ENCODE measurements around the gene SEMA3F.

The SEMA3F gene

GRCh38 chr3:50169858-50170257 is 14.7 kb downstream of the SEMA3F start:
- no peak for DNase-seq (ENCODE audit: low read depth in 2 of 2, low spot score in 1 of 2)

DNA sequence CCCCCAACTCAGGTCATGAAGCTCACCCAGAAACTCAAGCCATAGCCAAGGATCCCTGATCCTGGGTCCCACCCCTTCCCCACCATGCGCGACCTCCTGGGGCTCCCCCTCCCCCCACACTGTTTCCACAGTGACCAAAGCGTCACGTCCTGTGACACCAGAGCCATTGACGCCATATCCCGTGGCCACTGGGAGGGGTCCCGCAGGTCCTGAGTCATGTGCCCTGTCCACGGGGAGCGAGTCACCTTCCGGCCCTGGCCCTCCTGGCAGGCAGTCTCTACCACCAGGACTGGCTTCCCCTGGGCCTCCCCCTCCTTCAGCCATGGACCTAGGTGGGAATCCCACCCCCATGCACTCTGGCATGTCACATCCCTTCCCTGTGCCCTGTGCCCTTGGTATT is 15.6 kb downstream of the SEMA3F start:
- no peak for DNase-seq (ENCODE audit: low read depth in 2 of 2, low spot score in 1 of 2)

DNA sequence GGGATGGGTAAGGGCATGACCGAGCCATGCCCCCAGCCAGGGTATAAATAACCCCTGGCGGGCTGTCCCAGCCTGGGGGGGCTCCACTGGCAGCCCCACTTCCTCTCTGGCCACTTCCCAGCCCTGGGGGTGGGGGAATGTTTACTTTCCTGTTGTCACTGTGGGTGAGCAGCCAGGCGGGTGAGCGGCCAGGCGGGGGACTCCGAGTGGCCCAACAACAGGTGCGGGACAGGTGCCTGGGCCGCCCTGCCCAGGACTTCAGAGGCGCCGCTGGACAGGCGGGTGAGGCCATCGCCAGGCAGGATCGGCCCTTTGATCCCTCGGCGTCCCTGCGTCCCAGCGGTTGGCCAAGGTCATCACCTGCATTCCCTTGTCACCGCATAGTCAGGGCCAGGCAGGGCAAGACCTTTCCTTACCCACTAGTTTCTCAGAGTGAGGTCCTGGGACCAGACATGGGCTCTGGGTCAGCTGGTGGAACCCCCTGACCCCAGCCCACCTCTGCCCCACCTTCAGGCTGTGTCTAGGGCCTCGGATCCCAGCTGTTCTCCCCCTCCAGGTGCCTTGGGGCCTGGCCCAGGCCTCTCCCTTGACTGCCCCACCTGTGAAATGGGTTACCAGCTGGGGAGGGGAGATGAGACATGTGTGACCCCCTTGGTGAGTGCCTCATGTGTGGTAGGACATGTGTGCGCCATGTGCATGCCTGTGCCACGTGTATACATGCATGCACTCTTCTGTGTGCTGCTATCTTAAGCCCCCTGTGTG is 16.6 kb downstream of the SEMA3F start:
- no peak for DNase-seq (ENCODE audit: low read depth in 2 of 2, low spot score in 1 of 2)

DNA sequence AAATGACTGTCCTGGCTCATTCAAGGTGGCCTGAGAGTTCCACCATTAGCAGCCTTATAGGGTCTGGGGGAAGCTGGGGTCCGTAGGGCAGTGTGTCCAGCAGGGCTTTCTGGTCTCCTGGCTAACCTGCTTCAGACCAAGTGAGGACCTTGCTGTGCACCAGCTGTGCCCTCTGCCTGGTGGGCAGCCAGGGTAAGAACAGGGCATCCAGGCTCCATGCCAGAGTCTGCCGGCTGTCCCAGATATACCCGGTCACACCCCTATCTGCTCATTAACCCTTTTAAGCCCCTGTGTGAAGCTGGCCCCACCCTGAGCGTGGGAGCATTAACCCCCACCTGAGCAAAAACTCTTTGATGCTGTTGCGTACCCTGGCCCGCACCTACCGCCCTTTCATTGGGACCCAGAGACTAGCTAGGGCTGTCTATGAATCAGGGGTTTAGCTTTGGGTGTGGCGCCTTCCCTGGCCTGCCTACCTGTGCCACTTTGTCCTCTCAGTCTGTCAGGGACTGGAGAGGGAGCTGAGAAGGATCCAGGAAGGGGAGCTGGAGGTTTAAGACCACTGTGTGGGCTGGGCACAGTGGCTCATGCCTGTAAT is 17.6 kb downstream of the SEMA3F start:
- DNase-seq (ENCODE audit: low read depth in 2 of 2, low spot score in 1 of 2), result no peak

GRCh38 chr3:50173685-50174516 is 18.8 kb downstream of the SEMA3F start:
- no peak for DNase-seq (ENCODE audit: low read depth in 2 of 2, low spot score in 1 of 2)

- no peak for DNase-seq (ENCODE audit: low read depth in 2 of 2, low spot score in 1 of 2)
These were observed 19.4 kb downstream of the SEMA3F start for GRCh38 chr3:50174517-50174895.

GRCh38 chr3:50174947-50175524 is 19.9 kb downstream of the SEMA3F start:
- DNase-seq (ENCODE audit: low read depth in 2 of 2, low spot score in 1 of 2), result no peak

DNA sequence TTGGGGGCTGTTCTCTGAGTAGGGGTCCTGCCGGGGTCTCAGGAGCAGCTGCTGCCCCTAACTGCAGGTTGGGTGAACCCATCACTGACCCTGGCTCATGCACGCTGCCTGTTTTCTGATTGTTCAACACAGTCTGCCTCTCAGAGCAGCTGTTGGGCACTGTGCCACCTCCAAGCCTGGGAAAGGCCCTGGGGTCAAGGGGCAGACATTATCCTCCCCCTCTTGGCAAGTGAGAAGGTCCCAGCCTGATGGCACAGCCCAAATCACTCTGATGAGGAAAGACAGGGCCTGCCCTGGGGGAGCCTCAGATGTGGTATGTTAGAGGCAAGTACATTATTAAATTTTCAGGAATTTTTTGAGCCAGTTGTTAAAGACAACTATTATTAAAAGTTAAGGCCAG is 22.2 kb downstream of the SEMA3F start:
- DNase-seq (ENCODE audit: low read depth in 2 of 2, low spot score in 1 of 2), result no peak

GRCh38 chr3:50179710-50180109 is 24.6 kb downstream of the SEMA3F start:
- no peak for DNase-seq (ENCODE audit: low read depth in 2 of 2, low spot score in 1 of 2)

DNA sequence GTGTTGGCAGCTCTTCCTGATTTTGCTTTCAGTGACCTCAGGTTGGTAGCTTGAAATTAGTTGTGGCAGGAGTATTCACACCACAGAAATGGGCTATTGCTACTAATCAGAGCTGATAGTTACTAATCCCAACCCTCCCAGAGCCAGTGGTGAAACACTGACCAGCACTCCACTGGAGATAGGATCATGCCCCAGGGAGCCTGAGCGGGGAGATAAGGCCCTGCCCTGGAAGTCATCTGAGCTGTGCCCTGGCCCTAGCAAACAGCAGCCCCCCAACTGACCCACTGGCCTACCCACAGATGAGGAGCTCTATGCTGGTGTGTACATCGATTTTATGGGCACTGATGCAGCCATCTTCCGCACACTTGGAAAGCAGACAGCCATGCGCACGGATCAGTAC is 26.9 kb downstream of the SEMA3F start:
- no peak for DNase-seq (ENCODE audit: low read depth in 2 of 2, low spot score in 1 of 2)

DNA sequence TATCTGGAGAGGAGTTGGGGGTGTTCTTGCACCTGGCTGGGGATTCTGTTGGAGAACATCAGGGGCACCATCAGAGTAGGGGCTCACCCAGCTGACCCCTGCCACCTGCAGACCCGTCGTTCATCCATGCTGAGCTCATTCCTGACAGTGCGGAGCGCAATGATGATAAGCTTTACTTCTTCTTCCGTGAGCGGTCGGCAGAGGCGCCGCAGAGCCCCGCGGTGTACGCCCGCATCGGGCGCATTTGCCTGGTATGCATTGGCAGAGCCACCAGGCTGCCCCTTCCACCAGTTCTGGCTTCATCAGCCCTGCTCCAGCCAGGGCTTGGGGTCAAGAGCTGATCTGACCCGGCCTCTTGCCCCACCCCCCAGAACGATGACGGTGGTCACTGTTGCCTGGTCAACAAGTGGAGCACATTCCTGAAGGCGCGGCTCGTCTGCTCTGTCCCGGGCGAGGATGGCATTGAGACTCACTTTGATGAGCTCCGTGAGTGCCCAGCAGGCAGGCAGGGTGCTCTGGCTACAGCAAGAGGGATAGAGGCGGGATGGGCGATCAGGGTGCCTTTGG is 27.5 kb downstream of the SEMA3F start:
- DNase-seq (ENCODE audit: low read depth in 2 of 2, low spot score in 1 of 2), result no peak

GRCh38 chr3:50183755-50184154 is 28.6 kb downstream of the SEMA3F start:
- DNase-seq (ENCODE audit: low read depth in 2 of 2, low spot score in 1 of 2), result no peak

DNA sequence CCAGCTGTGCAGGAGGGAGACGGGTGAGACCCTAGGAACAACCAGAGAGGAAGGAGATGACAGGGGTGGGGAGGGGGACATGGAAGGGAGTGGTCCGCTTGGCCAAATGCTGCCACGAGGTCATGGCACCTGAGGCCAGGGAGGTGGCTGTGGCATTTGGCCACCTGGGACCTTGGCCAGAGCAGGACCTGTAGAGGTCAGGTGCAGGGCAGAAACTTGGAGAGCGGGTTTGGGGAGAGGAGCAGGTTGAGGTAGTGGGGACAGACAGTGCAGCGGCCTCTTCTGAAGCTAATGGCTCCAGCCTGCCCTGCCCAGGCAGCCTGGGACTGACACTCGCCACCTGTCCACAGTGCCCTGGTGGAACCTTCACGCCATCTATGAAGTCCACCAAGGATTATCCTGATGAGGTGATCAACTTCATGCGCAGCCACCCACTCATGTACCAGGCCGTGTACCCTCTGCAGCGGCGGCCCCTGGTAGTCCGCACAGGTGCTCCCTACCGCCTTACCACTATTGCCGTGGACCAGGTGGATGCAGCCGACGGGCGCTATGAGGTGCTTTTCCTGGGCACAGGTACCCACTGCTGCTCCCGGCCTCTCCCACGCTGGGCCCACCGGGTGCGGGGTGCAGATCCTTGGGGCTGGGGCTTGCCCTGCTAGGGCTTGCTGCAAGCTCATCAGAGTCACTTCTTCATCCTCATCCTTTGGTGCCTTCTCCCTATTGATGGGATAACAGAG is 29.3 kb downstream of the SEMA3F start:
- DNase-seq (ENCODE audit: low read depth in 2 of 2, low spot score in 1 of 2), result no peak

GRCh38 chr3:50185230-50185629 is 30.1 kb downstream of the SEMA3F start:
- no peak for DNase-seq (ENCODE audit: low read depth in 2 of 2, low spot score in 1 of 2)

DNA sequence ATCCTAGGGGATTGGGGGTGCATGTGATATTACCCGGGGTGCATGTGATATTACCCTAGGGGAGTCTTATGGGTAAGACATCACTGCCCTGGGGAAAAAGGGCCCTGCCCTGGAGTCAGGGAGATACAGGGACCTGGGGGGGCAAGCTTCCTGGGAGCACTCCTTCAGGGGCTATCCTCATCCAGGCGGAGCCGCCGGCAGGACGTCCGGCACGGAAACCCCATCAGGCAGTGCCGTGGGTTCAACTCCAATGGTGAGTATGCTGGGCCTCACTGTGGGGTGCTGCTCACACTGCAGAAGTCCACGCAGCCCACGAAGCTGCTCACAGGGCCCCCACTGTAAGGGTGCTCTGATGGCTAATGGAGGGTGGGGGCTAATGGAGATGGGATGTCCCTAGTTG is 31.0 kb downstream of the SEMA3F start:
- no peak for DNase-seq (ENCODE audit: low read depth in 2 of 2, low spot score in 1 of 2)

DNA sequence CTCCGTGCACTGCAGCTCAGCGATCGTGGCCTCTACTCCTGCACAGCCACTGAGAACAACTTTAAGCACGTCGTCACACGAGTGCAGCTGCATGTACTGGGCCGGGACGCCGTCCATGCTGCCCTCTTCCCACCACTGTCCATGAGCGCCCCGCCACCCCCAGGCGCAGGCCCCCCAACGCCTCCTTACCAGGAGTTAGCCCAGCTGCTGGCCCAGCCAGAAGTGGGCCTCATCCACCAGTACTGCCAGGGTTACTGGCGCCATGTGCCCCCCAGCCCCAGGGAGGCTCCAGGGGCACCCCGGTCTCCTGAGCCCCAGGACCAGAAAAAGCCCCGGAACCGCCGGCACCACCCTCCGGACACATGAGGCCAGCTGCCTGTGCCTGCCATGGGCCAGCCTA is 32.6 kb downstream of the SEMA3F start:
- DNase-seq (ENCODE audit: low read depth in 2 of 2, low spot score in 1 of 2), result no peak

DNA sequence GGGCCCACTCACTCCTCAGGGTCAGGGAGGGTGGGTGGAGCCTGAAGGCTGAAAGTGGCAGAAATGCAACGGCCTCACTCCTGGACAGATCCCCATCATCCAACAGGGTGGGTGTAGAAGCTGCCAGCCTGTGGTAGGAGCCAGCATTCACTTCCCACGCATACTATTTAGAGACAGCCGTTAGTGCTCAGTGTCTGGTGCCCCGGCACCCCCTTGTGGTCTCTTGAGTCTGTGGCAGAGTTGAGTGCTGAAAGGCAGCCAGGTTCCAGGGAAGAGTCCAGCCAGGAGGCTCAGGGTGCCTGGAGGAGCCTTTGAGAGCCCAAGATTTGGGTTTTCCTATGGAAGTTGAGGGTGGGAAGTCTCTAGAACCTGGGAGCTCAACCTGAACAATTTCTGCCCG is 34.1 kb downstream of the SEMA3F start:
- DNase-seq (ENCODE audit: low read depth in 2 of 2, low spot score in 1 of 2), result no peak

GRCh38 chr3:50189989-50190388 is 34.9 kb downstream of the SEMA3F start:
- DNase-seq (ENCODE audit: low read depth in 2 of 2, low spot score in 1 of 2), result no peak

DNA sequence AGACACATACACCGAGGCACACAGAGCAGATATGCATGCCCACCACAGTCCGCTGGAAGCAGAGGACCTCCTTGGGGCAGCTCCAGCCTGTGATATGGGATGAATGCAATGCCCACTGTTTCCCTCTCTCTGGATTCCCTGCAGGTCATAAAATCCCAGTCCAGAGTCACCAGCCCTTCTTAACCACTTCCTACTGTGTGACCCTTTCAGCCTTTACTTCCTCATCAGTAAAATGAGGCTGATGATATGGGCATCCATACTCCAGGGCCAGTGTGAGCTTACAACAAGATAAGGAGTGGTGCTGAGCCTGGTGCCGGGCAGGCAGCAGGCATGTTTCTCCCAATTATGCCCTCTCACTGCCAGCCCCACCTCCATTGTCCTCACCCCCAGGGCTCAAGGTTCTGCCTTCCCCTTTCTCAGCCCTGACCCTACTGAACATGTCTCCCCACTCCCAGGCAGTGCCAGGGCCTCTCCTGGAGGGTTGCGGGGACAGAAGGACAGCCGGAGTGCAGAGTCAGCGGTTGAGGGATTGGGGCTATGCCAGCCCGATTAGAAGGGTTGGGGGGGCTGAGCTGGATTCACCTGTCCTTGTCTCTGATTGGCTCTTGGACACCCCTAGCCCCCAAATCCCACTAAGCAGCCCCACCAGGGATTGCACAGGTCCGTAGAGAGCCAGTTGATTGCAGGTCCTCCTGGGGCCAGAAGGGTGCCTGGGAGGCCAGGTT is 36.0 kb downstream of the SEMA3F start, which contains the start of gene GNAT1:
GNAT1 (plus strand) TSS at position 675 of the 725 bp plus-strand sequence. CDS start 116 bp downstream, outside the sequence.
- no peak for DNase-seq (ENCODE audit: low read depth in 2 of 2, low spot score in 1 of 2)

- no peak for DNase-seq (ENCODE audit: low read depth in 2 of 2, low spot score in 1 of 2)
These were observed 37.0 kb downstream of the SEMA3F start for GRCh38 chr3:50192124-50192523.

All from stimulated activated CD8-positive, alpha-beta memory T cell treated with anti-CD3 and anti-CD28 coated beads, Interleukin-4, amount 100 ng/mL, for 1 hour (primary cell).